Motor neuron (in vitro differentiated cells): ENCODE data around the gene DGKZ. TPM values are rescaled to one million over a fixed set of nuclear protein-coding genes. Genes with fewer than 3 reads are reported as not detected.
"Not testable (repeated sequence)": the region's sequence is repeated elsewhere in the genome, so short reads cannot be mapped to it uniquely, and the experiment has no call there.

Experiments used
- ATAC-seq, 8 experiments: fragments of 200-7000 bp; cut with Tn5 transposase; replicated peaks in 6 of 8; 2 replicates each; pipeline ENCODE4 v1.8.0; 2021; ENCODE audit warnings: mild to moderate bottlenecking in 8 of 8, moderate library complexity in 8 of 8
- H3K27ac ChIP-seq, 2 donors: fragments of 250-450 bp; sonication (Bioruptor Pico); 2 replicates each; pipeline ENCODE4 v1.9.0; 2021; ENCODE audit warnings: antibody characterized with exemption in 2 of 2, mild to moderate bottlenecking in 2 of 2, moderate library complexity in 1 of 2
- H3K4me1 ChIP-seq, 2 donors: fragments of 250-450 bp; sonication (Bioruptor Pico); replicated peaks in 1 of 2; 2 replicates each; pipeline ENCODE4 v1.6.1; 2021; ENCODE audit warnings: antibody characterized with exemption in 2 of 2, mild to moderate bottlenecking in 2 of 2, moderate library complexity in 1 of 2
- H3K4me3 ChIP-seq, 5 donors: fragments of 250-450 bp; sonication (Bioruptor Pico); 2 replicates each; pipeline ENCODE4 v1.9.0; 2021; ENCODE audit warnings: antibody characterized with exemption in 5 of 5, mild to moderate bottlenecking in 5 of 5, moderate library complexity in 4 of 5
- WGBS, 10 experiments: fragments of 450-650 bp; shearing (Covaris generic); methylation state at CpG; one replicate each; pipeline ENCODE4 v1.0.0; 2022; 5-methylcytosine and 5-hydroxymethylcytosine counted together
- in situ Hi-C, 9 experiments: fragments of 400-800 bp; cut with MboI; loops; one replicate each; pipeline ENCODE4 v1.15.0; 2021; ENCODE audit warnings: low sequenced_read_pairs in 9 of 9, low pct_unique_long_range_greater_than_20kb in 2 of 9; ENCODE audit not compliant: unreplicated experiment in 9 of 9
- total RNA-seq, 8 experiments: library from RNA; unstranded; fragments of 300-600 nt; gene quantifications; 2 replicates each; pipeline versions ENCODE4 v1.2.3 to v1.2.4, GENCODE V29; 2022

DGKZ gene, protein sequence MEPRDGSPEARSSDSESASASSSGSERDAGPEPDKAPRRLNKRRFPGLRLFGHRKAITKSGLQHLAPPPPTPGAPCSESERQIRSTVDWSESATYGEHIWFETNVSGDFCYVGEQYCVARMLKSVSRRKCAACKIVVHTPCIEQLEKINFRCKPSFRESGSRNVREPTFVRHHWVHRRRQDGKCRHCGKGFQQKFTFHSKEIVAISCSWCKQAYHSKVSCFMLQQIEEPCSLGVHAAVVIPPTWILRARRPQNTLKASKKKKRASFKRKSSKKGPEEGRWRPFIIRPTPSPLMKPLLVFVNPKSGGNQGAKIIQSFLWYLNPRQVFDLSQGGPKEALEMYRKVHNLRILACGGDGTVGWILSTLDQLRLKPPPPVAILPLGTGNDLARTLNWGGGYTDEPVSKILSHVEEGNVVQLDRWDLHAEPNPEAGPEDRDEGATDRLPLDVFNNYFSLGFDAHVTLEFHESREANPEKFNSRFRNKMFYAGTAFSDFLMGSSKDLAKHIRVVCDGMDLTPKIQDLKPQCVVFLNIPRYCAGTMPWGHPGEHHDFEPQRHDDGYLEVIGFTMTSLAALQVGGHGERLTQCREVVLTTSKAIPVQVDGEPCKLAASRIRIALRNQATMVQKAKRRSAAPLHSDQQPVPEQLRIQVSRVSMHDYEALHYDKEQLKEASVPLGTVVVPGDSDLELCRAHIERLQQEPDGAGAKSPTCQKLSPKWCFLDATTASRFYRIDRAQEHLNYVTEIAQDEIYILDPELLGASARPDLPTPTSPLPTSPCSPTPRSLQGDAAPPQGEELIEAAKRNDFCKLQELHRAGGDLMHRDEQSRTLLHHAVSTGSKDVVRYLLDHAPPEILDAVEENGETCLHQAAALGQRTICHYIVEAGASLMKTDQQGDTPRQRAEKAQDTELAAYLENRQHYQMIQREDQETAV
- 10 to 100 TPM; 16.8 to 54.0 (median 25.9) TPM for total RNA-seq

DNA sequence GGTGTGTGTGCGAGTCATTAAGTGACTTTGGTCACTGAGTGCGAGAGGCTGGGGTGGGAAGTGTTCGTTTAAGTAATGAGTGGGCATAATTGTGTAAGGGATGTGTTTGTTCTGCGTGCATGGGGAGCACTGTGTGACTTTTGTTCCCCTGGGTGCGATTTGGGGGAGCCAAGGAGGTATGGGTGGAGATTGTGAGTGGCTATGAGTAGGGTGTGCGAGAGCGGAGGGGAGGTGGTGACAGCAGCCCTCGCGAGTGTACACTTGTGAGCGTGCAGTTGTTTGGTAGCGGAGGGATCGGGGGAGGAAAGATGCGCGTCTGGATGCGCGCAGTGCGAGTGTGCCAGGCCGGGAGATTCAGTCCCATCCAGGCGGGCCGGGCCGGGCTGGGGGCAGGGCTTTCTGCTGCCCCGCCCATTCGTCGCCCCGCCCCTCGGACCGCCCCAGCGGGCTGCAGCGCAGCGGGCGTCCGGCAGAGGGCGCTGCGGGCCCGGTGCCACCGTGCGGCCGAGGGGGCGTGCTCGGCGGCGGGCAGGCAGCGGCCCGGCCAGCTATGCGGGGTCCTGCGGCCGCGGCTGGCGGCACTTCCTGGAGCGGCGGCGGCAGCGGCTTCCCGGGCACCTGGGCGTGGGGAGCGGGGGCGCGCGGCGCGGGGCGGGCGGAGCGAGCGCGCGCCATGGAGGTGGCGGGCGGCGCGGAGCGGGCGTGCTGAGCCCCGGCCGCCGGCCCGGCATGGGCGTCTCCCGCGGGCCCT, at the start of gene DGKZ:
TSS of gene DGKZ (plus strand) at position 578 of the 751 bp plus-strand sequence. CDS start 197 bp downstream, outside the sequence.
- peak; percentile 87 to 92 (median 88) for ATAC-seq
- Histone ChIP-seq H3K27ac (no peak within 1 kb of the TSS), H3K4me3 (peak within 1 kb of the TSS; percentile 56 to 76 (median 61)), H3K4me1 (peaks cover 9 to 29% of the 10 kb centered on the region in 2 donors)
- in situ Hi-C loops = no loop called here
- WGBS, 10 experiments = 20 to 70% (median 54%) methylated on average over 1 to 4 of the region's 80 CpGs; no CpG with 5 or more reads in 2 of the 10 experiments

DNA sequence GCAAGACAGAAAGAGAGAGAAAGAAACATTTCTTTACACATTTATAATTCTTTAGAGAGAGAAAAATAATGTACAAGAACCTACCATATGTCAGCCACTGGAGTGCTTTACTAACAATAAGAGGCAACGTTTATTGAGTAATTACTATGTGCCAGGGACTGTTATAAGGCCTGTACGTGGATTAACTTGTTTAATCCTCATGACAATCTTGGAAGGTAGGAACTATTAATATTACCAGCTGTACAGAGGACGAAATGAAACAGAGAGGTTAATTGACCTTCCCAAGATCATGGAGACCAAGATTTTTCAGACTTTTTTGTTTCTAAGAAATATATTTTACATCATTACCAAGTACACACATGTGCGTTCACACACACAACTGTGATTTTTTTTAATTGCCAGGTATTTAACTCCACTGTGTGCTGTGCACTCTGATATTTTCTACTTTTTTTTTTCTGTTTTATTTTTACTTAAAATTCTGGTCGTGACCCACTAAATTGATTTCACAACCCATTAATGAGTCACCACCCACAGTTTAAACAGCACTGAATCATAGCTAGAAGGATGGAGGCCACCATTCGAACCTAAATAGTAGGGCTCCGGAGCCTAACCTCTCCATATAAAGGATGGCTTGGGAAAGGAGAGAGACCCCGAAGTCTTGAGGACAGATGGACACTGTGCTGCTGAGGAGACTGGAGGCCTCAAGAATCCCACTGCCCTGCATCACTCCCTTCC, 48.4 kb upstream of the DGKZ start:
- Histone ChIP-seq H3K4me1 (peaks cover 10 to 23% of the 10 kb centered on the region in 2 donors), H3K4me3 (no peak overlapping the region), H3K27ac (no peak overlapping the region)
- peak in 1 of 8 experiments; percentile 2 for ATAC-seq
- in situ Hi-C loops = no loop called here
- WGBS, 10 experiments = 3 to 100% (median 76%) methylated on average over 1 to 8 of the region's 8 CpGs

DNA sequence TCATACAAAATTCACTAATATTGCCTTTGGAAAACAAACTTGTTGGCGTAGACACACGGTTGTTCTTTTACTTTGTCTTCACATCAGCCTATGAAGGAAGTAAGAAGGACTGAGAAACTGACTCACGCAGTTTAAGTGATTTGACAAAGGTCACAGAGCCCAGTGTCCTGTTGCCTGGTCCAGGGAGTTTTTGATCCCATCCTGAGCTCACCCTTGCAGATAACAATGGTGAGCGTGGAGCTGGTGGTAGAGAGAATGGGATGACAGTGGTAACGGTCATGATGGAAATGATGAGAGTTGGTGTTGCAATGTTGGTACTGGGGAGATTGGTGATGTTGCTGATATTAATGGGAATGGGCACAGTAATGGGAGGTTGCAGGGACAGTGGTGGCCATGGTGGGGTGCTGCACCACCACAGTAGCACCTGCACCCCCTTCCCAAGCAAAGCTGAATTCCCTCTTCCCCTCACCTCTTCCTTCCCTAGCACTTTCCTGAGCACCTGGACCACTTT, 47.8 kb upstream of the DGKZ start:
- no peak overlapping the region for H3K4me3 ChIP-seq
- H3K4me1 ChIP-seq = peaks cover 9 to 20% of the 10 kb centered on the region in 2 donors
- in situ Hi-C loops = no loop called here
- 20 to 90% (median 79%) methylated on average over 2 to 5 of the region's 5 CpGs; no CpG with 5 or more reads in 3 of the 10 experiments for WGBS, 10 experiments
- no peak overlapping the region for H3K27ac ChIP-seq
- no peak for ATAC-seq

DNA sequence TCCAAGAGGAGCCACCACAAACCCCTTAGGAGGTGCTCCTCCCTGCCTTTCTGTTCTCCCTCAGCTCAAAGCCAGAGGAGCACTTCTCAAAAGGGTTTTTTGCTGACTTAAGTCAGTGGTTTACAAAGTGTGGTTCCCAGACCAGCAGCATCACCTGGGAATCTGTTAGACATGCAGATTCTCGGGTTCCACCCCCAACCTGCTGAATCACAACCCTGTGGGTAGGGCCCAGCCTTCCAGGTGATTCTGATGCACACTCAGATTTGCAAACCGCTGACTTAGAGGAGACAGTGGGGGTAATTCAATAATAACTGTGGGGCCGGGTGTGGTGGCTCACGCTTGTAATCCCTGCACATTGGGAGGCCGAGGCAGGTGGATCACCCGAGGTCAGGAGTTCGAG, 47.0 kb upstream of the DGKZ start:
- peaks cover 7 to 14% of the 10 kb centered on the region in 2 donors for H3K4me1 ChIP-seq
- no peak for ATAC-seq
- WGBS, 10 experiments = 90 to 98% (median 93%) methylated on average over 2 to 6 of the region's 7 CpGs; no CpG with 5 or more reads in 7 of the 10 experiments
- H3K27ac ChIP-seq = no peak overlapping the region
- H3K4me3 ChIP-seq = no peak overlapping the region
- in situ Hi-C loops = loop anchor here in 1 of 9 experiments (25.0 kb wide), 1 partner anchor 413 kb away; the partner anchor contains the start of gene MAPK8IP1

DNA sequence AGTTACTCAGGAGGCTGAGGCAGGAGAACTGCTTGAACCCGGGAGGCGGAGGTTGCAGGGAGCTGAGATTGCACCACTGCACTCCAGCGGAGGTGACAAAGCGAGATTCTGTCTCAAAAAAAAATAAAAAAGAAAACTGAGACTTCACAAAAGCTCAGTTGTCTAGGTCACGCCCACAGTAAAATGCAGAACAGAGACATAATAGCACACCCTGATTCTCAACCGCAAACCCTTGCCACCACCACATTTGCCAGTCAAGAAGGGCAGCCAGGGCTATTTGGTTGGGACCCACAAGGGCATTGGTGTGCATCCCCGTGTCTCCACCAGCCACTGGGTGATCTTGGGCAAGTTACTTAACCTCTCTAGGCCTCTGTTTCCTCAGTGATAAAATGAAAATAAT, 44.4 kb upstream of the DGKZ start:
- in situ Hi-C loops = loop anchor here in 1 of 9 experiments (25.0 kb wide), 1 partner anchor 416 kb away; the partner anchor contains the start of gene MAPK8IP1
- Histone ChIP-seq H3K4me1 (no peaks in the 10 kb centered on the region), H3K4me3 (no peak overlapping the region), H3K27ac (no peak overlapping the region)
- 72 to 100% (median 92%) methylated on average over 1 to 5 of the region's 7 CpGs; no CpG with 5 or more reads in 2 of the 10 experiments for WGBS, 10 experiments
- ATAC-seq = no peak

DNA sequence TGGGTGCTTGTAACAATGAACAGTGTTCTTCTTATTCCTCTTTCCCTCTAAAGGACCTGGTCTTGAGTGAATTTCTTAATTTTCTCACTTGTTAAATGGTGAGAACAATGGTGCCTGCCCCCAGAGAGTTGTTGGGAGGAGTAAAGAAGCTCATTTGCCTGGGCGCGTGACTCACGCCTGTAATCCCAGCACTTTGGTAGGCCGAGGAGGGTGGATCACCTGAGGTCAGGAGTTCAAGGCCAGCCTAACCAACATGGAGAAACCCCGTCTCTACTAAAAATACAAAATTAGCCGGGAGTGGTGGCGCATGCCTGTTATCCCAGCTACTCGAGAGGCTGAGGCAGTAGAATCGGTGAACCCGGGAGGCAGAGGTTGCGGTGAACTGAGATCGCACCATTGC, 43.2 kb upstream of the DGKZ start:
- not testable (repeated sequence) for H3K4me3 ChIP-seq, H3K4me1 ChIP-seq, ATAC-seq, H3K27ac ChIP-seq
- 80 to 100% (median 90%) methylated on average over 2 to 8 of the region's 12 CpGs; no CpG with 5 or more reads in 2 of the 10 experiments for WGBS, 10 experiments
- in situ Hi-C loops = loop anchor here in 1 of 9 experiments (25.0 kb wide), 1 partner anchor 417 kb away; the partner anchor contains the start of gene MAPK8IP1

DNA sequence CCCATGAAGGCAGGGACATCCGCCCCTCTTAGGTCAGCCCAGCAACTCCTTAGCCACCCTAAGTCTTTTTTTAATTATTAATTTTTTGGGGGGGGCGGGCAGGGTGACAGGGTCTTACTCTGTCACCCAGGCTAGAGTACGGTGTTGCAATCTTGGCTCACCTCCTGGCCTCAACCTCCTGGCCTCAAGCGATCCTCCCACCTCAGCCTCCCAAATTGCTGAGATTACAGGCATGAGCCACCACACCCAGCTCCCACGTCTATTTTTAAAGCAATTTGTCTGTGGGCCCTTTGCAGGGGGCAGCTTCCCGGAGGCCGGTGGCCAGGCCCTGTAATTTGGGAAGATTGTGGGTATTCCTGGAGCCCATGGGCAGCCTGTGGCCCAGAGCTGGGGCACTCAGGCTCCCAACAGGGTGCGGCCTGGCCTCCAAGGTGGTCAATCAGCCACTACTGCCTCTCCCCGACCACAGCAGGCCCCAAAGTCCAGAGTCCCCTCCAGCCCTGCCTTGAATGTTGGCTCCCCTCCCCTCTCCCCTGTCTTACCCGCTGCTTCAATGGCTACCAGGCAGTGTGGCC, 42.6 kb upstream of the DGKZ start:
- no peak overlapping the region for H3K4me3 ChIP-seq
- no peak for ATAC-seq
- 60 to 100% (median 83%) methylated on average over 1 to 4 of the region's 10 CpGs; no CpG with 5 or more reads in 4 of the 10 experiments for WGBS, 10 experiments
- no peaks in the 10 kb centered on the region for H3K4me1 ChIP-seq
- in situ Hi-C loops = loop anchor here in 1 of 9 experiments (25.0 kb wide), 1 partner anchor 417 kb away; the partner anchor contains the start of gene MAPK8IP1
- H3K27ac ChIP-seq = no peak overlapping the region

DNA sequence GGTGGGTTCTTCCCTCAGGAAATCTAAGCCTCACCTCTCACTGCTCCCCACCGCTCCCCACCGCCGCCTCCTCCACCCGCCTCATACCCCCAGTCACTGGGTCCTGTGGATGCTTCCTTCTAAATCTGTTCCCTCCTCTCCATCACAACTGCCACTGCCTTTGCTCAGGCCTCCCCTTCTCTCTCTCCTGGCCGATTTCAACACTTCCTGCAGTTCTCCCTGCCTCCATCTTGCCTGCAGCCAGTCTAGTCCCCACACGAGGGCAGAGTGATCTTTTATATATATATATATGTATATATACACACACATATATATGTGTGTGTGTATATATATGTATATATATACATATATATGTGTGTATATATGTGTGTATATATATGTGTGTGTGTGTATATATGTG, 42.0 kb upstream of the DGKZ start:
- no peaks in the 10 kb centered on the region for H3K4me1 ChIP-seq
- H3K4me3 ChIP-seq = no peak overlapping the region
- peak in 1 of 8 experiments; percentile 54 for ATAC-seq

DNA sequence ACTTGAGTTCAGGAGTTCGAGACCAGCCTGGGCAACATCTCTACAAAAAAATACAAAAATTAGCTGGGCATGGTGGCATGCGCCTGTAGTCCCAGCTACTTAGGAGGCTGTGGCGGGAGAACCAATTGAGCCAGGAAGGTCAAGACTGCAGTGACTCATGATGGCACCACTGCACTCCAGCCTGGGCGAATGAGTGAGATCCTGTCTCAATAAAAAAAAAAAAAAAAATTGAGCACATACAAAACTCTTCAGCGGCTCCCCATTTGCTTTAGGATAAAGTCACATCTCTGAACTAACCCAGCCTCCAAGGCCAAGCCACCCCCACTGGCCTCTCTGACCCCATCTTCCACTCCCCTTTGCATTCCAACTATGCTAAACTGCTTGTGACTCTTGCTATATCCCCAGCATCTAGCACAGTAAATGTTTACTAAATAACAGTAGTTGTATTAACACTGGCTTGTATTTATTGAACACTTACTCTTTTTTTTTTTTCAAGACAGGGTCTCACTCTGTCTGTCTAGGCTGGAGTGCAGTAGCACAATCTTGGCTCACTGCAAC, 40.9 kb upstream of the DGKZ start:
- 60 to 100% (median 86%) methylated on average over 1 to 4 of the region's 5 CpGs; no CpG with 5 or more reads in 3 of the 10 experiments for WGBS, 10 experiments
- ATAC-seq = peak in 3 of 8 experiments; percentile 13 to 82 (median 73)
- Histone ChIP-seq H3K4me1 (no peaks in the 10 kb centered on the region), H3K27ac (no peak overlapping the region), H3K4me3 (no peak overlapping the region)
- in situ Hi-C loops = loop anchor here in 1 of 9 experiments (25.0 kb wide), 1 partner anchor 419 kb away; the partner anchor contains the start of gene MAPK8IP1

More for the DNA sequence above, 42.0 kb upstream of the DGKZ start:
- H3K27ac ChIP-seq = no peak overlapping the region
- in situ Hi-C loops = loop anchor here in 1 of 9 experiments (25.0 kb wide), 1 partner anchor 418 kb away; the partner anchor contains the start of gene MAPK8IP1
- no CpG with 5 or more reads among the region's 6 CpGs for WGBS, 10 experiments

DNA sequence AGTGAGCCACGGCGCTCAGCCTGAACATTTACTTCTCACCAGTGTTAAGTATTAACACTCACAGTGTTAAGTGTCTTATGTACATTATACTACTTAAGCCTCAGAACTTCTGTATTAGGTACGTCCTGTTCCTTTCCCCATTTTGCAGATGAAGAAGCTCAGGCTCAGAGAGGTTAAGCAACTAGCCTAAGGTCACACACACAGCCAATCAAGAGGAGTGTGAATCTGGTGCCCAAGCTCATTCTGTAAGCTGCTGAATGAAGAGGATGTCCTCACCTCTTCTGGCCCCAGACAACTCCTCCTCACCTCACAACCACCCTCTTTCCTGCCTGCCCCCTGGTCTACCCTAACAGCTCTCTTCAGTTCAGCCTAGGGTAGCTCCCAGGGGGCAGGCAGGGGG, 39.9 kb upstream of the DGKZ start:
- H3K4me3 ChIP-seq = no peak overlapping the region
- no peak for ATAC-seq
- no peak overlapping the region for H3K27ac ChIP-seq
- in situ Hi-C loops = loop anchor here in 1 of 9 experiments (25.0 kb wide), 1 partner anchor 420 kb away; the partner anchor contains the start of gene MAPK8IP1
- 80 to 94% (median 88%) methylated on average over 1 to 3 of the region's 3 CpGs; no CpG with 5 or more reads in 4 of the 10 experiments for WGBS, 10 experiments
- H3K4me1 ChIP-seq = no peaks in the 10 kb centered on the region
